IMR-90 (cell line): ENCODE measurements around the gene MTR. TPM values are rescaled to one million over a fixed set of nuclear protein-coding genes. Genes with fewer than 3 reads are reported as not detected.

Experiments used
- ATAC-seq: fragments of 200-7000 bp; cut with Tn5 transposase; 2 replicates; pipeline ENCODE4 v1.9.1; 2020; ENCODE audit warnings: low read depth, mild to moderate bottlenecking, moderate library complexity
- BruUV-seq: library from RNA; stranded (reverse); fragments of 400-500 nt; replicated peaks from 2 replicates; lab custom pipeline; 2021; lab: Mats Ljungman, UMichigan
- CTCF ChIA-PET: fragments of 300-600 bp; formaldehyde crosslinking; extraction: SDS; loops from one replicate; lab custom pipeline; 2021; ENCODE audit warnings: antibody characterized with exemption; lab: Yijun Ruan, JAX
- POLR2A ChIA-PET: fragments of 300-600 bp; sonication (Branson Sonifier 250); formaldehyde crosslinking; loops from one replicate; lab custom pipeline; 2022; ENCODE audit warnings: antibody characterized with exemption; ENCODE audit not compliant: unreplicated experiment; lab: Charles Lee
- DNase-seq: peaks from one replicate; pipeline ENCODE4 v3.0.0; 2013
- H2AFZ ChIP-seq: replicated peaks from 2 replicates; pipeline ENCODE3; 2013; ENCODE audit warnings: low read length, mild to moderate bottlenecking; ENCODE audit not compliant: poor library complexity
- H2AK5ac ChIP-seq: 2 replicates; pipeline ENCODE4 v1.6.1; 2013; ENCODE audit warnings: low read depth, low read length, inconsistent platforms
- H2AK9ac ChIP-seq: replicated peaks from 2 replicates; pipeline ENCODE3; 2013; ENCODE audit warnings: mild to moderate bottlenecking, low read depth, low read length, moderate library complexity; ENCODE audit not compliant: poor library complexity
- H2BK120ac ChIP-seq: 2 replicates; pipeline ENCODE4 v1.6.1; 2013; ENCODE audit warnings: low read depth, low read length, inconsistent platforms
- H2BK15ac ChIP-seq: 3 replicates; pipeline ENCODE4 v1.6.1; 2013; ENCODE audit warnings: low read depth, low read length, inconsistent platforms
- H2BK20ac ChIP-seq: 2 replicates; pipeline ENCODE4 v1.6.1; 2013; ENCODE audit warnings: low read depth, mild to moderate bottlenecking, inconsistent platforms, low read length, moderate library complexity
- H2BK5ac ChIP-seq: 2 replicates; pipeline ENCODE4 v1.6.1; 2013; ENCODE audit warnings: mild to moderate bottlenecking, low read depth, low read length, inconsistent platforms; ENCODE audit not compliant: poor library complexity, severe bottlenecking
- H3K14ac ChIP-seq: replicated peaks from 2 replicates; pipeline ENCODE4 v1.6.1; 2013; ENCODE audit warnings: low read depth, low read length, inconsistent platforms
- H3K18ac ChIP-seq: 2 replicates; pipeline ENCODE4 v1.6.1; 2013; ENCODE audit warnings: low read depth, low read length, control low read depth
- H3K23ac ChIP-seq: 2 replicates; pipeline ENCODE4 v1.6.1; 2013; ENCODE audit warnings: low read depth, low read length, inconsistent platforms
- H3K27ac ChIP-seq: 2 replicates; pipeline ENCODE4 v1.5.1; 2013; ENCODE audit warnings: mild to moderate bottlenecking, control low read depth, low read length; ENCODE audit not compliant: insufficient read depth
- H3K27me3 ChIP-seq: 2 replicates; pipeline ENCODE4 v1.6.1; 2013; ENCODE audit warnings: low read length; ENCODE audit not compliant: control insufficient read depth, insufficient read depth
- H3K36me3 ChIP-seq: 2 replicates; pipeline ENCODE4 v1.6.1; 2013; ENCODE audit warnings: low read length, mixed read lengths; ENCODE audit not compliant: control insufficient read depth, insufficient read depth
- H3K4ac ChIP-seq: 2 replicates; pipeline ENCODE4 v1.6.1; 2013; ENCODE audit warnings: low read depth, low read length, inconsistent platforms
- H3K4me1 ChIP-seq: 2 replicates; pipeline ENCODE4 v1.6.1; 2013; ENCODE audit warnings: low read length, mixed read lengths; ENCODE audit not compliant: control insufficient read depth, insufficient read depth
- H3K4me2 ChIP-seq: 2 replicates; pipeline ENCODE4 v1.6.1; 2013; ENCODE audit warnings: low read depth, mild to moderate bottlenecking, control low read depth, low read length, moderate library complexity
- H3K4me3 ChIP-seq: 2 replicates; pipeline ENCODE4 v1.5.1; 2013; ENCODE audit warnings: low read depth, mild to moderate bottlenecking, control low read depth, low read length, moderate library complexity; ENCODE audit not compliant: insufficient read depth
- H3K56ac ChIP-seq: 2 replicates; pipeline ENCODE4 v1.6.1; 2013; ENCODE audit warnings: low read length, inconsistent platforms; ENCODE audit not compliant: insufficient read depth; ENCODE audit errors: extremely low read depth
- H3K79me1 ChIP-seq, 2 experiments: 2 replicates each; pipeline ENCODE4 v1.6.1; 2013; ENCODE audit warnings: low read length in 2 of 2, inconsistent platforms in 1 of 2, low read depth in 1 of 2
- H3K9ac ChIP-seq: 2 replicates; pipeline ENCODE4 v1.6.1; 2013; ENCODE audit warnings: low read depth, low read length, control low read depth
- H3K9me1 ChIP-seq: 2 replicates; pipeline ENCODE4 v1.6.1; 2013; ENCODE audit warnings: low read length, inconsistent platforms; ENCODE audit not compliant: insufficient read depth
- H3K9me3 ChIP-seq: 2 replicates; pipeline ENCODE4 v1.6.1; 2013; ENCODE audit warnings: low read length; ENCODE audit not compliant: control insufficient read depth, insufficient read depth
- H4K20me1 ChIP-seq: 2 replicates; pipeline ENCODE4 v1.6.1; 2013; ENCODE audit warnings: low read length, inconsistent platforms; ENCODE audit not compliant: insufficient read depth
- H4K5ac ChIP-seq: 2 replicates; pipeline ENCODE4 v1.6.1; 2013; ENCODE audit warnings: mild to moderate bottlenecking, low read depth, low read length, control low read depth
- H4K8ac ChIP-seq, 2 experiments: 2 replicates each; pipeline ENCODE4 v1.6.1; 2013; ENCODE audit warnings: low read depth in 2 of 2, low read length in 2 of 2, control low read depth in 1 of 2, inconsistent platforms in 1 of 2
- H4K91ac ChIP-seq: 2 replicates; pipeline ENCODE4 v1.6.1; 2013; ENCODE audit warnings: low read depth, low read length, inconsistent platforms; ENCODE audit not compliant: insufficient read depth
- CHD1 ChIP-seq: IDR thresholded peaks from 2 replicates; pipeline ENCODE4 v1.6.1; 2012; ENCODE audit warnings: low read depth, low read length, improper control_type of control experiment
- MAZ ChIP-seq: IDR thresholded peaks from 2 replicates; pipeline ENCODE4 v1.6.1; 2012; ENCODE audit warnings: low read depth, mild to moderate bottlenecking, low read length, improper control_type of control experiment, moderate library complexity, borderline replicate concordance
- MXI1 ChIP-seq: IDR thresholded peaks from 2 replicates; pipeline ENCODE4 v1.6.1; 2012; ENCODE audit warnings: low read depth, mild to moderate bottlenecking, low read length, moderate library complexity, borderline replicate concordance
- NFE2L2 ChIP-seq: fragments of 150-350 bp; IDR thresholded peaks from 2 replicates; pipeline ENCODE4 v1.6.1; 2016; ENCODE audit warnings: low read depth, mild to moderate bottlenecking, low read length
- RAD21 ChIP-seq: IDR thresholded peaks from 2 replicates; pipeline ENCODE4 v1.6.1; 2012; ENCODE audit warnings: low read length, improper control_type of control experiment
- RCOR1 ChIP-seq: IDR thresholded peaks from 2 replicates; pipeline ENCODE4 v1.6.1; 2012; ENCODE audit warnings: mild to moderate bottlenecking, low read length, improper control_type of control experiment; ENCODE audit not compliant: insufficient replicate concordance
- RFX5 ChIP-seq: IDR thresholded peaks from 2 replicates; pipeline ENCODE4 v1.8.0; 2012; ENCODE audit warnings: low read depth, mild to moderate bottlenecking, low read length, moderate library complexity
- SMC3 ChIP-seq: fragments of 150-350 bp; IDR thresholded peaks from 2 replicates; pipeline ENCODE4 v1.6.1; 2016; ENCODE audit warnings: low read depth, mild to moderate bottlenecking, antibody characterized with exemption, low read length, moderate library complexity
- dilution Hi-C: fragments of 300-500 bp; cut with HindIII; formaldehyde crosslinking; loops from one replicate; pipeline ENCODE4 v1.14.3; 2018; ENCODE audit warnings: low sequenced_read_pairs; ENCODE audit not compliant: unreplicated experiment
- in situ Hi-C: fragments of 300-500 bp; cut with MboI; formaldehyde crosslinking; loops from 3 replicates; pipeline ENCODE4 v1.14.3; 2019; ENCODE audit warnings: low sequenced_read_pairs, inconsistent platforms, mixed read lengths
- intact Hi-C: fragments of 100-400 bp; cut with micrococcal nuclease; formaldehyde crosslinking; loops from 2 replicates; pipeline ENCODE4 v1.10.0; 2022
- polyA plus RNA-seq, 3 experiments: library from polyadenylated mRNA; depleted of rRNA; stranded (reverse); fragments of >200 nt; gene quantifications; 2 replicates each; pipeline ENCODE4 v1.2.3, GENCODE V29; 2012; ENCODE audit warnings: low replicate concordance in 1 of 3
- total RNA-seq: library from RNA; depleted of rRNA; stranded (reverse); fragments of >200 nt; gene quantifications from 2 replicates; pipeline ENCODE4 v1.2.3, GENCODE V29; 2012
- TF ChIP-seq, protein P1 (sequence below): fragments of 150-350 bp; IDR thresholded peaks from 2 replicates; pipeline ENCODE4 v1.6.1; 2016; ENCODE audit warnings: low read depth, mild to moderate bottlenecking, low read length, moderate library complexity, borderline replicate concordance
- TF ChIP-seq, protein P2 (sequence below): fragments of 150-350 bp; IDR thresholded peaks from 2 replicates; pipeline ENCODE4 v1.6.1; 2017; ENCODE audit warnings: mild to moderate bottlenecking, antibody characterized with exemption, low read length, low read depth
- TF ChIP-seq, protein P3 (sequence below): conservative IDR thresholded peaks from 2 replicates; pipeline ENCODE4 v1.5.1; 2012; ENCODE audit warnings: mild to moderate bottlenecking, low read depth, low read length, improper control_type of control experiment

Gene MTR
- total and polyA plus RNA-seq, 2 of the 4 experiments (the other 2 are of a cell fraction), result 7.7 to 31.0 TPM

DNA sequence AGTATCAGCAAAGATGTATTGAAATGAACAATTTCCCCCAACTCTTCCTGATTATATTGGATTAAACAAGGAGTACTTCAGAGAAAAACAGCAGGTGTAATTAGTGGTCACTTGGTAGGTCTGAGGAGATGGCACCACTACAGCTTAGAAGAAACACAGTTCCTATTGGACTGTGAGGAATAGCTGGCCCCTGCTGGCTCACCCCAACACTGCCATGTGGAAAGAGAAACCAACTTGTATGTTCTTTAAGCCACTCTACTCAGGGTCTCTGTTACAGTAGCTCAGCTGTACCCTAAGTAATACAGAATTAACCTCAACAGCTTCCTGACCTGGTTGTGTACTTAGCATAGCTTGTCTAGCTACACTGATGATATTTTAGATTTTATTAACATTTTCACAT is 26.5 kb upstream of the MTR start:
- Histone ChIP-seq H3K27me3 (peaks cover 2% of the 10 kb centered on the region; the same call in 1 of the 2 replicates), H2BK120ac (no peak overlapping the region), H2AK9ac (no peak overlapping the region), H3K9me3 (no peaks in the 10 kb centered on the region), H2AFZ (no peak overlapping the region), H3K36me3 (no peaks in the 10 kb centered on the region), H3K9ac (no peak overlapping the region), H3K14ac (no peak overlapping the region), H3K23ac (no peak overlapping the region), H2BK15ac (no peak overlapping the region), H2BK20ac (no peak overlapping the region), H2BK5ac (no peak overlapping the region), H3K4me2 (no peak overlapping the region), H4K8ac (no peak overlapping the region), H3K4me1 (no peaks in the 10 kb centered on the region), H3K56ac (no peak overlapping the region), H2AK5ac (no peak overlapping the region), H3K4ac (no peak overlapping the region), H3K4me3 (no peak overlapping the region), H3K27ac (no peak overlapping the region), H3K18ac (no peak overlapping the region), H3K79me1 (no peaks in the 10 kb centered on the region), H4K91ac (no peak overlapping the region), H4K5ac (no peak overlapping the region), H3K9me1 (no peaks in the 10 kb centered on the region), H4K20me1 (no peaks in the 10 kb centered on the region)
- no TSS peak for BruUV-seq
- ATAC-seq, result no peak
- no peak for DNase-seq
- dilution Hi-C loops, result no loop called here
- TF ChIP-seq RFX5, result no peak
- TF ChIP-seq MXI1, result no peak
- no peak for TF ChIP-seq RCOR1
- no peak for TF ChIP-seq NFE2L2
- no peak for TF ChIP-seq RAD21
- TF ChIP-seq CHD1, result no peak
- TF ChIP-seq, protein P1, sequence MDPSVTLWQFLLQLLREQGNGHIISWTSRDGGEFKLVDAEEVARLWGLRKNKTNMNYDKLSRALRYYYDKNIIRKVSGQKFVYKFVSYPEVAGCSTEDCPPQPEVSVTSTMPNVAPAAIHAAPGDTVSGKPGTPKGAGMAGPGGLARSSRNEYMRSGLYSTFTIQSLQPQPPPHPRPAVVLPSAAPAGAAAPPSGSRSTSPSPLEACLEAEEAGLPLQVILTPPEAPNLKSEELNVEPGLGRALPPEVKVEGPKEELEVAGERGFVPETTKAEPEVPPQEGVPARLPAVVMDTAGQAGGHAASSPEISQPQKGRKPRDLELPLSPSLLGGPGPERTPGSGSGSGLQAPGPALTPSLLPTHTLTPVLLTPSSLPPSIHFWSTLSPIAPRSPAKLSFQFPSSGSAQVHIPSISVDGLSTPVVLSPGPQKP, result no peak
- TF ChIP-seq, protein P2, sequence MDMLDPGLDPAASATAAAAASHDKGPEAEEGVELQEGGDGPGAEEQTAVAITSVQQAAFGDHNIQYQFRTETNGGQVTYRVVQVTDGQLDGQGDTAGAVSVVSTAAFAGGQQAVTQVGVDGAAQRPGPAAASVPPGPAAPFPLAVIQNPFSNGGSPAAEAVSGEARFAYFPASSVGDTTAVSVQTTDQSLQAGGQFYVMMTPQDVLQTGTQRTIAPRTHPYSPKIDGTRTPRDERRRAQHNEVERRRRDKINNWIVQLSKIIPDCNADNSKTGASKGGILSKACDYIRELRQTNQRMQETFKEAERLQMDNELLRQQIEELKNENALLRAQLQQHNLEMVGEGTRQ, result no peak
- TF ChIP-seq MAZ, result no peak
- TF ChIP-seq, protein P3, sequence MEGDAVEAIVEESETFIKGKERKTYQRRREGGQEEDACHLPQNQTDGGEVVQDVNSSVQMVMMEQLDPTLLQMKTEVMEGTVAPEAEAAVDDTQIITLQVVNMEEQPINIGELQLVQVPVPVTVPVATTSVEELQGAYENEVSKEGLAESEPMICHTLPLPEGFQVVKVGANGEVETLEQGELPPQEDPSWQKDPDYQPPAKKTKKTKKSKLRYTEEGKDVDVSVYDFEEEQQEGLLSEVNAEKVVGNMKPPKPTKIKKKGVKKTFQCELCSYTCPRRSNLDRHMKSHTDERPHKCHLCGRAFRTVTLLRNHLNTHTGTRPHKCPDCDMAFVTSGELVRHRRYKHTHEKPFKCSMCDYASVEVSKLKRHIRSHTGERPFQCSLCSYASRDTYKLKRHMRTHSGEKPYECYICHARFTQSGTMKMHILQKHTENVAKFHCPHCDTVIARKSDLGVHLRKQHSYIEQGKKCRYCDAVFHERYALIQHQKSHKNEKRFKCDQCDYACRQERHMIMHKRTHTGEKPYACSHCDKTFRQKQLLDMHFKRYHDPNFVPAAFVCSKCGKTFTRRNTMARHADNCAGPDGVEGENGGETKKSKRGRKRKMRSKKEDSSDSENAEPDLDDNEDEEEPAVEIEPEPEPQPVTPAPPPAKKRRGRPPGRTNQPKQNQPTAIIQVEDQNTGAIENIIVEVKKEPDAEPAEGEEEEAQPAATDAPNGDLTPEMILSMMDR, result no peak
- TF ChIP-seq SMC3, result no peak
- CTCF ChIA-PET, result interaction anchor here (1.8 kb wide), 1 partner anchor 9 kb away, joined by 13 read pairs; no protein-coding TSS in a partner anchor
- intact Hi-C loops, result no loop called here
- in situ Hi-C loops, result loop anchor here (25.0 kb wide), 1 partner anchor 619 kb away; no protein-coding TSS in a partner anchor
- POLR2A ChIA-PET, result no interaction called here
